Measurements from ENCODE around the gene SLAMF6.

GRCh38 chr1:160560806-160561205 lies 37.8 kb upstream of the SLAMF6 start:
- TF ChIP-seq EP300 (IDR thresholded peaks at IDR 0.05): no peak
- TF ChIP-seq CTCF (IDR thresholded peaks at IDR 0.05): no peak
- TF ChIP-seq POLR2A (IDR thresholded peaks at IDR 0.05): no peak
